T-helper 1 cell treated with Interleukin-12 subunit alpha and Interleukin-12 subunit beta and Interleukin-4 antibody, amounts not matched to agents 30 ng/mL and 1 ng/mL, for 36 hours (primary cell): ENCODE data around the gene NFATC3. TPM values are rescaled to one million over a fixed set of nuclear protein-coding genes. Genes with fewer than 3 reads are reported as not detected.
"Not testable (repeated sequence)": the region's sequence is repeated elsewhere in the genome, so short reads cannot be mapped to it uniquely, and the experiment has no call there.

ENCODE experiments used
- intact Hi-C: fragments of 100-400 bp; cut with micrococcal nuclease; formaldehyde crosslinking; loops from one replicate; pipeline ENCODE4 v1.15.1; 2024
- total RNA-seq: library from RNA; stranded (reverse); gene quantifications from 2 replicates; pipeline ENCODE4 v1.2.3, GENCODE V29; 2022

Gene NFATC3
- total RNA-seq, 1 donor from 2014 or later, result 149 TPM

GRCh38 chr16:68086860-68087268 lies 1.7 kb downstream of the NFATC3 start:
- intact Hi-C loops, result loop anchor here (2.0 to 10.0 kb wide), 4 partner anchors 30 to 922 kb away; partner anchors contain the start of genes GFOD2 and HSF4

GRCh38 chr16:68087688-68088087 lies 2.5 kb downstream of the NFATC3 start:
- intact Hi-C loops, result loop anchor here (2.0 to 10.0 kb wide), 4 partner anchors 29 to 923 kb away; partner anchors contain the start of genes GFOD2 and HSF4

GRCh38 chr16:68088130-68088972 lies 3.2 kb downstream of the NFATC3 start:
- intact Hi-C loops, result loop anchor here (5.0 to 10.0 kb wide), 3 partner anchors 239 to 924 kb away; partner anchors contain the start of genes GFOD2 and HSF4

GRCh38 chr16:68089067-68089466 lies 3.9 kb downstream of the NFATC3 start:
- intact Hi-C loops, result loop anchor here (5.0 to 10.0 kb wide), 3 partner anchors 238 to 924 kb away; partner anchors contain the start of genes GFOD2 and HSF4

- intact Hi-C loops, result loop anchor here (5.0 kb wide), 1 partner anchor 42 kb away; no protein-coding TSS in a partner anchor
These were observed 5.0 kb downstream of the NFATC3 start for GRCh38 chr16:68090130-68090529.

- intact Hi-C loops, result loop anchor here (5.0 kb wide), 1 partner anchor 42 kb away; no protein-coding TSS in a partner anchor
These were observed 5.4 kb downstream of the NFATC3 start for GRCh38 chr16:68090533-68090932.

GRCh38 chr16:68091380-68092261 lies 6.5 kb downstream of the NFATC3 start:
- intact Hi-C loops, result loop anchor here (5.0 kb wide), 1 partner anchor 41 kb away; no protein-coding TSS in a partner anchor

GRCh38 chr16:68092275-68092674 lies 7.1 kb downstream of the NFATC3 start:
- intact Hi-C loops, result loop anchor here (5.0 kb wide), 1 partner anchor 40 kb away; no protein-coding TSS in a partner anchor

GRCh38 chr16:68093816-68094613 lies 8.8 kb downstream of the NFATC3 start:
- intact Hi-C loops, result loop anchor here (1.0 to 5.0 kb wide), 4 partner anchors 9 to 135 kb away; partner anchors contain the start of gene NFATC3

GRCh38 chr16:68094614-68094934 lies 9.4 kb downstream of the NFATC3 start:
- intact Hi-C loops, result loop anchor here (1.0 to 5.0 kb wide), 4 partner anchors 9 to 135 kb away; partner anchors contain the start of gene NFATC3

GRCh38 chr16:68096491-68096890 lies 11.3 kb downstream of the NFATC3 start:
- intact Hi-C loops, result no loop called here

GRCh38 chr16:68097088-68097487 lies 11.9 kb downstream of the NFATC3 start:
- intact Hi-C loops, result no loop called here

GRCh38 chr16:68097895-68098294 lies 12.7 kb downstream of the NFATC3 start:
- intact Hi-C loops, result no loop called here

GRCh38 chr16:68100488-68100887 lies 15.3 kb downstream of the NFATC3 start:
- intact Hi-C loops, result no loop called here

GRCh38 chr16:68105611-68106010 lies 20.4 kb downstream of the NFATC3 start:
- intact Hi-C loops, result no loop called here

GRCh38 chr16:68107230-68107928 lies 22.2 kb downstream of the NFATC3 start:
- intact Hi-C loops, result not testable (repeated sequence)

- intact Hi-C loops, result not testable (repeated sequence)
These were observed 24.0 kb downstream of the NFATC3 start for GRCh38 chr16:68109156-68109555.

- intact Hi-C loops, result not testable (repeated sequence)
These were observed 25.4 kb downstream of the NFATC3 start for GRCh38 chr16:68110611-68111010.

GRCh38 chr16:68111379-68111778 lies 26.2 kb downstream of the NFATC3 start:
- intact Hi-C loops, result no loop called here
